ENCODE measurements around the gene HMX1. TPM values are rescaled to one million over a fixed set of nuclear protein-coding genes. Genes with fewer than 3 reads are reported as not detected.

Gene HMX1
- total RNA-seq, 4 donors from 2014 or later: not detected

DNA sequence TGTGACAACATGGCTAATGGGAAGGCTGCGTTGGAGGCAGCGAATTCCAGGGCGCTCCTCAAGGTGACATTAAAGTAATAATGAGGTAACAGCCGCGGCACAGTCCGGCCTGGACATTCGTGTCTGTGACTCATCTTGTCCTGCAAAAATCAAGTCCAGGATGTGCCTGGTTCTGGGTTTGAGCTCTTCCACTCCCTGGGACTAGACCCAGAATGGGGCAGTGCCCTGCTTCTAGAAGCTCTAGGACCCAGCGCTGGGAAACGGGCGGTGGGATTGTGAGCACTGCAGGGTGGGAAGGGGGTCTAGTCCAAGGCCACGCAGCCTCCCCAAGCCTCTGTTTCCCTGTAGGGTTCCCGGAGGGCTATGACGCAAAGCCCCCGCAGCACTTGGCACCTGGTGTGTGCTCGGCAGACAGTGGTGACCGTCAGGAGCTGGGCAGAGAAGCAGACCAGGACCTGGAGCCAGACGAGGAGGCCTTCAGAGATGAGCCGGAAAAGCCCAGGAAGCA, 34.9 kb downstream of the HMX1 start:
- H3K4me3 ChIP-seq: no peak overlapping the region
- ATAC-seq: no peak
- 69% methylated on average over 8 of the region's 18 CpGs; no CpG with 5 or more reads in 1 of the 2 donors for WGBS, 2 donors (ENCODE audit: low coverage in 1 of 2)

DNA sequence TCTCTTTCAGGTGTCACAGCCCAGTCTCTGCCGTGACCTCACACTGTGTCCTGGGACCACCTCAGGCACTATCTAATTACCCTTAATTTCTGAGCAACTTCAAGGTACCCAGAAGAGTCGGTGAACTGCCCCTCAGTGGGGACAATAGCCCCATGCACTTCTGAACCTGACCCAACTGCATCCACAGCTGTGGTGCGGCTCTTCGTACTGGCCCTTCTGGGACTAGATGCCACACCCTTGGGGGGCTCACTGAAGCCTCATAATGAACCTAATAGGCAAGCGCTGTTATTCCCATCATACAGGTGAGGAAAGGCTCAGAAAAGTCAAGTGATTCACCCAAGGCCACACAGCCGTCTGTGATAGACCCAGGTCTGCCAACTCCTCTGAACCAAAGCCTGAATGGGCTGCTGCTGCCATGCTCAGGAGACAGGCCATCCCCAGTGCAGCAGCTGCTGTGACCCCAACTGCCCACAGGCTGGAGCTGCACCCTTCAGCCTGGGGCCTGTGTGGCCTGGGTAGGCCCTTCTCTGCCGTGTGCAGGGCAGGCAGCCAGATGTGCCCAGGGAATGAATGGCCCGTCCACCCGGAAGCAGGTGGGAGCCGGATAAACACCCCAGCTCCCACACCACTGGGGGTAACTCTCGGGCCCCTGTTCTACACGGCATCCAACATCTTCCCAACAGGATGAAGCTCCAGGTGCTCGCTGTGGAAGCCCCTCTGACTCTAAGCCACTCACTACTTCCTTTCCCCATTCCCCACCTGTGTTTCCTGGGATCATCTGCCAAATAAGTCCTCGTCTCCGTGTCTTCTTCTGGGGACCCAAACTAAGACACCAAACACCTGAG, 35.9 kb downstream of the HMX1 start:
- peaks cover 85% of the 10 kb centered on the region for H3K27me3 ChIP-seq
- H3K4me3 ChIP-seq: no peak overlapping the region
- no peaks in the 10 kb centered on the region for H3K36me3 ChIP-seq
- 74% methylated on average over 7 of the region's 15 CpGs; no CpG with 5 or more reads in 1 of the 2 donors for WGBS, 2 donors (ENCODE audit: low coverage in 1 of 2)
- no peaks in the 10 kb centered on the region for H3K9me3 ChIP-seq
- no peak for ATAC-seq
- no peak overlapping the region for H3K27ac ChIP-seq
- H3K4me1 ChIP-seq: no peaks in the 10 kb centered on the region
- TF ChIP-seq CTCF (IDR thresholded peaks at IDR 0.05) (no peak), EP300 (IDR thresholded peaks at IDR 0.05) (no peak), POLR2AphosphoS5 (IDR thresholded peaks at IDR 0.05) (no peak), POLR2A (IDR thresholded peaks at IDR 0.05) (no peak)

More for the DNA sequence above, 34.9 kb downstream of the HMX1 start:
- Histone ChIP-seq H3K4me1 (no peaks in the 10 kb centered on the region), H3K27ac (no peak overlapping the region), H3K27me3 (peaks cover 82% of the 10 kb centered on the region), H3K36me3 (no peaks in the 10 kb centered on the region), H3K9me3 (no peaks in the 10 kb centered on the region)
- TF ChIP-seq CTCF (IDR thresholded peaks at IDR 0.05) (no peak), EP300 (IDR thresholded peaks at IDR 0.05) (no peak), POLR2AphosphoS5 (IDR thresholded peaks at IDR 0.05) (no peak), POLR2A (IDR thresholded peaks at IDR 0.05) (no peak)

- H3K4me1 ChIP-seq: no peaks in the 10 kb centered on the region
- H3K27me3 ChIP-seq: peaks cover 79% of the 10 kb centered on the region
- no peak overlapping the region for H3K4me3 ChIP-seq
- WGBS, 2 donors (ENCODE audit: low coverage in 1 of 2): 39 to 47% methylated on average over 2 to 3 of the region's 11 CpGs
- no peak overlapping the region for H3K27ac ChIP-seq
- no peaks in the 10 kb centered on the region for H3K36me3 ChIP-seq
- no peak for ATAC-seq
- TF ChIP-seq POLR2AphosphoS5 (IDR thresholded peaks at IDR 0.05) (no peak), CTCF (IDR thresholded peaks at IDR 0.05) (no peak), POLR2A (IDR thresholded peaks at IDR 0.05) (no peak), EP300 (IDR thresholded peaks at IDR 0.05) (no peak)
- no peaks in the 10 kb centered on the region for H3K9me3 ChIP-seq
These were observed 36.9 kb downstream of the HMX1 start for GRCh38 chr4:8834681-8835220.

GRCh38 chr4:8832113-8832915, 39.3 kb downstream of the HMX1 start:
- 18 to 51% methylated on average over 8 to 9 of the region's 18 CpGs for WGBS, 2 donors (ENCODE audit: low coverage in 1 of 2)
- Histone ChIP-seq H3K4me1 (no peaks in the 10 kb centered on the region), H3K9me3 (peaks cover 0 to 6% (median 0%) of the 10 kb centered on the region in 3 donors), H3K27me3 (peaks cover 66% of the 10 kb centered on the region), H3K36me3 (no peaks in the 10 kb centered on the region), H3K4me3 (no peak overlapping the region), H3K27ac (no peak overlapping the region)
- TF ChIP-seq CTCF (IDR thresholded peaks at IDR 0.05) (no peak), EP300 (IDR thresholded peaks at IDR 0.05) (no peak), POLR2AphosphoS5 (IDR thresholded peaks at IDR 0.05) (no peak), POLR2A (IDR thresholded peaks at IDR 0.05) (no peak)
- no peak for ATAC-seq

All from gastroesophageal sphincter (tissue), 4 donors.